Activated T-helper 17 cell treated with anti-CD3 and anti-CD28 coated beads, Interleukin-2, amount 50 U/mL, for 72 hours (primary cell): ENCODE measurements around the gene COL16A1. TPM values are rescaled to one million over a fixed set of nuclear protein-coding genes. Genes with fewer than 3 reads are reported as not detected.
A peak's percentile ranks its signal among the peaks of the same experiment; 100 is the strongest.

ENCODE experiments used
- ATAC-seq: fragments of 150-1000 bp; cut with Tn5 transposase; replicated peaks from 2 replicates; pipeline ENCODE4 v1.10.0; 2021; ENCODE audit warnings: mild to moderate bottlenecking, moderate library complexity
- H3K27ac Mint-ChIP-seq: one replicate; pipeline ENCODE4 v1.8.0; 2022; ENCODE audit warnings: mixed read lengths
- H3K27me3 Mint-ChIP-seq: one replicate; pipeline ENCODE4 v1.8.0; 2022; ENCODE audit warnings: mixed read lengths
- H3K36me3 Mint-ChIP-seq: one replicate; pipeline ENCODE4 v1.8.0; 2022; ENCODE audit warnings: low read depth, mild to moderate bottlenecking, mixed read lengths
- H3K4me1 Mint-ChIP-seq: one replicate; pipeline ENCODE4 v1.8.0; 2022; ENCODE audit warnings: mixed read lengths
- H3K4me3 Mint-ChIP-seq: one replicate; pipeline ENCODE4 v1.8.0; 2022; ENCODE audit warnings: mild to moderate bottlenecking, mixed read lengths
- H3K9me3 Mint-ChIP-seq: one replicate; pipeline ENCODE4 v1.8.0; 2022; ENCODE audit warnings: mixed read lengths
- total RNA-seq, 2 donors: library from RNA; stranded (reverse); gene quantifications; one replicate each; pipeline ENCODE4 v1.2.3, GENCODE V29; 2022

Gene COL16A1
- total RNA-seq, 2 donors from 2014 or later: not detected

GRCh38 chr1:31693231-31693630, 10.6 kb downstream of the COL16A1 start:
- Mint-ChIP-seq H3K36me3 (no peaks in the 10 kb centered on the region), H3K4me1 (no peaks in the 10 kb centered on the region), H3K27ac (no peak overlapping the region), H3K9me3 (no peaks in the 10 kb centered on the region), H3K27me3 (peaks cover 4% of the 10 kb centered on the region), H3K4me3 (no peak overlapping the region)
- ATAC-seq: no peak

GRCh38 chr1:31691951-31692350, 11.9 kb downstream of the COL16A1 start:
- H3K9me3 Mint-ChIP-seq: no peaks in the 10 kb centered on the region
- no peak overlapping the region for H3K4me3 Mint-ChIP-seq
- no peaks in the 10 kb centered on the region for H3K4me1 Mint-ChIP-seq
- H3K27ac Mint-ChIP-seq: no peak overlapping the region
- no peak for ATAC-seq
- H3K27me3 Mint-ChIP-seq: peaks cover 4% of the 10 kb centered on the region
- no peaks in the 10 kb centered on the region for H3K36me3 Mint-ChIP-seq

GRCh38 chr1:31691446-31691845, 12.4 kb downstream of the COL16A1 start:
- ATAC-seq: no peak
- H3K27ac Mint-ChIP-seq: no peak overlapping the region
- H3K36me3 Mint-ChIP-seq: no peaks in the 10 kb centered on the region
- no peak overlapping the region for H3K4me3 Mint-ChIP-seq
- H3K4me1 Mint-ChIP-seq: no peaks in the 10 kb centered on the region
- no peaks in the 10 kb centered on the region for H3K9me3 Mint-ChIP-seq
- H3K27me3 Mint-ChIP-seq: peaks cover 9% of the 10 kb centered on the region

GRCh38 chr1:31690921-31691320, 12.9 kb downstream of the COL16A1 start:
- no peak for ATAC-seq
- Mint-ChIP-seq H3K27ac (no peak overlapping the region), H3K36me3 (no peaks in the 10 kb centered on the region), H3K27me3 (peaks cover 10% of the 10 kb centered on the region), H3K9me3 (no peaks in the 10 kb centered on the region), H3K4me3 (no peak overlapping the region), H3K4me1 (no peaks in the 10 kb centered on the region)

GRCh38 chr1:31689854-31690253, 14.0 kb downstream of the COL16A1 start:
- Mint-ChIP-seq H3K9me3 (no peaks in the 10 kb centered on the region), H3K36me3 (no peaks in the 10 kb centered on the region), H3K27ac (no peak overlapping the region), H3K4me3 (no peak overlapping the region), H3K4me1 (no peaks in the 10 kb centered on the region), H3K27me3 (peaks cover 14% of the 10 kb centered on the region)
- no peak for ATAC-seq

- Mint-ChIP-seq H3K27me3 (peaks cover 16% of the 10 kb centered on the region), H3K36me3 (no peaks in the 10 kb centered on the region), H3K27ac (no peak overlapping the region), H3K4me3 (no peak overlapping the region), H3K4me1 (no peaks in the 10 kb centered on the region), H3K9me3 (no peaks in the 10 kb centered on the region)
- ATAC-seq: no peak
These were observed 14.4 kb downstream of the COL16A1 start for GRCh38 chr1:31689379-31689778.

- ATAC-seq: no peak
- Mint-ChIP-seq H3K27me3 (peaks cover 16% of the 10 kb centered on the region), H3K27ac (no peak overlapping the region), H3K4me3 (no peak overlapping the region), H3K4me1 (no peaks in the 10 kb centered on the region), H3K9me3 (no peaks in the 10 kb centered on the region), H3K36me3 (no peaks in the 10 kb centered on the region)
These were observed 15.4 kb downstream of the COL16A1 start for GRCh38 chr1:31688233-31688918.

- Mint-ChIP-seq H3K36me3 (no peaks in the 10 kb centered on the region), H3K4me1 (no peaks in the 10 kb centered on the region), H3K9me3 (no peaks in the 10 kb centered on the region), H3K27ac (no peak overlapping the region), H3K4me3 (no peak overlapping the region), H3K27me3 (peaks cover 16% of the 10 kb centered on the region)
- ATAC-seq: no peak
These were observed 16.2 kb downstream of the COL16A1 start for GRCh38 chr1:31687601-31688000.

GRCh38 chr1:31685795-31686194, 18.0 kb downstream of the COL16A1 start:
- Mint-ChIP-seq H3K27me3 (peaks cover 16% of the 10 kb centered on the region), H3K4me1 (no peaks in the 10 kb centered on the region), H3K4me3 (no peak overlapping the region), H3K27ac (no peak overlapping the region), H3K36me3 (no peaks in the 10 kb centered on the region), H3K9me3 (no peaks in the 10 kb centered on the region)
- ATAC-seq: no peak

- H3K36me3 Mint-ChIP-seq: no peaks in the 10 kb centered on the region
- peaks cover 16% of the 10 kb centered on the region for H3K27me3 Mint-ChIP-seq
- H3K4me3 Mint-ChIP-seq: no peak overlapping the region
- no peaks in the 10 kb centered on the region for H3K9me3 Mint-ChIP-seq
- peak; percentile 38 for ATAC-seq
- H3K4me1 Mint-ChIP-seq: no peaks in the 10 kb centered on the region
- H3K27ac Mint-ChIP-seq: no peak overlapping the region
These were observed 19.8 kb downstream of the COL16A1 start for GRCh38 chr1:31683997-31684396.

GRCh38 chr1:31681415-31681814, 22.4 kb downstream of the COL16A1 start:
- peaks cover 7% of the 10 kb centered on the region for H3K27me3 Mint-ChIP-seq
- no peaks in the 10 kb centered on the region for H3K36me3 Mint-ChIP-seq
- no peak overlapping the region for H3K27ac Mint-ChIP-seq
- ATAC-seq: no peak
- no peaks in the 10 kb centered on the region for H3K9me3 Mint-ChIP-seq
- H3K4me1 Mint-ChIP-seq: no peaks in the 10 kb centered on the region
- no peak overlapping the region for H3K4me3 Mint-ChIP-seq

GRCh38 chr1:31679676-31680230, 24.1 kb downstream of the COL16A1 start:
- Mint-ChIP-seq H3K36me3 (no peaks in the 10 kb centered on the region), H3K9me3 (no peaks in the 10 kb centered on the region), H3K27me3 (peaks cover 5% of the 10 kb centered on the region), H3K4me3 (no peak overlapping the region), H3K27ac (no peak overlapping the region), H3K4me1 (no peaks in the 10 kb centered on the region)
- no peak for ATAC-seq

- Mint-ChIP-seq H3K4me1 (no peaks in the 10 kb centered on the region), H3K4me3 (no peak overlapping the region), H3K9me3 (no peaks in the 10 kb centered on the region), H3K36me3 (no peaks in the 10 kb centered on the region), H3K27me3 (peaks cover 4% of the 10 kb centered on the region), H3K27ac (no peak overlapping the region)
- ATAC-seq: no peak
These were observed 24.7 kb downstream of the COL16A1 start for GRCh38 chr1:31679091-31679490.

GRCh38 chr1:31678681-31679080, 25.1 kb downstream of the COL16A1 start:
- H3K4me3 Mint-ChIP-seq: no peak overlapping the region
- no peak for ATAC-seq
- H3K9me3 Mint-ChIP-seq: no peaks in the 10 kb centered on the region
- H3K36me3 Mint-ChIP-seq: no peaks in the 10 kb centered on the region
- peaks cover 4% of the 10 kb centered on the region for H3K27me3 Mint-ChIP-seq
- H3K27ac Mint-ChIP-seq: no peak overlapping the region
- no peaks in the 10 kb centered on the region for H3K4me1 Mint-ChIP-seq

GRCh38 chr1:31677949-31678348, 25.9 kb downstream of the COL16A1 start:
- H3K4me3 Mint-ChIP-seq: no peak overlapping the region
- ATAC-seq: no peak
- no peaks in the 10 kb centered on the region for H3K9me3 Mint-ChIP-seq
- H3K4me1 Mint-ChIP-seq: no peaks in the 10 kb centered on the region
- peaks cover 4% of the 10 kb centered on the region for H3K27me3 Mint-ChIP-seq
- H3K27ac Mint-ChIP-seq: no peak overlapping the region
- no peaks in the 10 kb centered on the region for H3K36me3 Mint-ChIP-seq
